Measurements from ENCODE around the gene PPIG. TPM values are rescaled to one million over a fixed set of nuclear protein-coding genes. Genes with fewer than 3 reads are reported as not detected.
"Not testable (repeated sequence)": the region's sequence is repeated elsewhere in the genome, so short reads cannot be mapped to it uniquely, and the experiment has no call there.

PPIG gene
- total RNA-seq, 1 donor from 2014 or later = 33.7 TPM

DNA sequence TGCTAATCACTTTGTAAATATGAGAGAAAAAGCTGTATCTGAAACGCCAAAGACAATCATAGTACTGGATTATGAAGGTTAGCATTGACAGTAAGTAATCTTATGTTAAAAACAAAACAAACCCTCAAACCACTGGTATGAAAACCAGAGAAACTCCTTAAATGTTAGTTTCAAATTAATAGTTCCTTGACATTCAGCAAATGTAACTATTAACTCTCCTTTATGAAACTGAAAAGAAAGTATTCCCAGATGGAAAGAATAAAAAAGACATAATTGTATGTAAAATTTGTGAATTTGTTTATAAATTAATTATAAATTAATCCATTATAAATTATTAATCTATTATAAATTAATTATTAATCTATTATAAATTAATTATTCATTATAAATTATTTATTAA is 22.8 kb upstream of the PPIG start:
- Mint-ChIP-seq H3K36me3 (ENCODE audit: unreplicated experiment) (peaks cover 5% of the 10 kb centered on the region), H3K9me3 (ENCODE audit: unreplicated experiment) (peaks cover 4% of the 10 kb centered on the region), H3K4me3 (ENCODE audit: unreplicated experiment) (no peak overlapping the region), H3K27me3 (ENCODE audit: unreplicated experiment) (peaks cover 2% of the 10 kb centered on the region), H3K4me1 (ENCODE audit: low read depth, unreplicated experiment) (no peaks in the 10 kb centered on the region), H3K27ac (ENCODE audit: unreplicated experiment) (no peak overlapping the region)
- no peak for DNase-seq
- TF ChIP-seq CTCF (IDR thresholded peaks at IDR 0.05; ENCODE audit: partially characterized antibody, unreplicated experiment) = no peak

- H3K4me1 Mint-ChIP-seq (ENCODE audit: low read depth, unreplicated experiment); H3K4me3 Mint-ChIP-seq (ENCODE audit: unreplicated experiment); H3K36me3 Mint-ChIP-seq (ENCODE audit: unreplicated experiment); H3K9me3 Mint-ChIP-seq (ENCODE audit: unreplicated experiment); H3K27ac Mint-ChIP-seq (ENCODE audit: unreplicated experiment); DNase-seq; H3K27me3 Mint-ChIP-seq (ENCODE audit: unreplicated experiment): not testable (repeated sequence)
Observed at GRCh38 chr2:169562084-169562483, 22.1 kb upstream of the PPIG start.

GRCh38 chr2:169562519-169562918 is 21.6 kb upstream of the PPIG start:
- H3K27ac Mint-ChIP-seq (ENCODE audit: unreplicated experiment) = peak overlapping the region; percentile 49
- peaks cover 4% of the 10 kb centered on the region for H3K9me3 Mint-ChIP-seq (ENCODE audit: unreplicated experiment)
- H3K36me3 Mint-ChIP-seq (ENCODE audit: unreplicated experiment) = peaks cover 5% of the 10 kb centered on the region
- TF ChIP-seq CTCF (IDR thresholded peaks at IDR 0.05; ENCODE audit: partially characterized antibody, unreplicated experiment) = no peak
- DNase-seq = no peak
- H3K4me1 Mint-ChIP-seq (ENCODE audit: low read depth, unreplicated experiment) = no peaks in the 10 kb centered on the region
- H3K27me3 Mint-ChIP-seq (ENCODE audit: unreplicated experiment) = peaks cover 2% of the 10 kb centered on the region
- no peak overlapping the region for H3K4me3 Mint-ChIP-seq (ENCODE audit: unreplicated experiment)

- Mint-ChIP-seq H3K9me3 (ENCODE audit: unreplicated experiment) (peaks cover 4% of the 10 kb centered on the region), H3K4me3 (ENCODE audit: unreplicated experiment) (no peak overlapping the region), H3K27me3 (ENCODE audit: unreplicated experiment) (peaks cover 2% of the 10 kb centered on the region), H3K4me1 (ENCODE audit: low read depth, unreplicated experiment) (peaks cover 2% of the 10 kb centered on the region), H3K27ac (ENCODE audit: unreplicated experiment) (no peak overlapping the region), H3K36me3 (ENCODE audit: unreplicated experiment) (peaks cover 5% of the 10 kb centered on the region)
- no peak for DNase-seq
- no peak for TF ChIP-seq CTCF (IDR thresholded peaks at IDR 0.05; ENCODE audit: partially characterized antibody, unreplicated experiment)
Observed at GRCh38 chr2:169565686-169566085, 18.5 kb upstream of the PPIG start.

DNA sequence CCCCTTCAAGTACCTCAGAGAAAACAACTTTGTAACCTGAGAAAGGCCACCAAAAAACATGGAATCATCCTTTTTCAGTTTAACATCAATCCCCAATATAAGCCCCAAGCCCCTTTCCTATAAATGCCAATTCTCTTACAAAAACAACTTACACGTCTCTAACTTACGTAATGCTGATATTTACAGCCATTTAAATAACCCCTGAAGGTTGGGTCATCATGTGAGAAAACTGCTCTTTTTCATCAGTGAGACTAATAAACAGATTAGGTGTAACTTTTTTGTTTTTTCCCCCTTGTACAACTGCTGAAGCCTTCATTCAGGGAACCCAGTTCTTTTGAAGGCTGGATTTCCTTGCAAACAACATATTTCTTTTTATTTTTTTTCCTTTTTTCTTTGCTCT is 14.2 kb upstream of the PPIG start:
- Mint-ChIP-seq H3K4me1 (ENCODE audit: low read depth, unreplicated experiment) (peaks cover 5% of the 10 kb centered on the region), H3K27ac (ENCODE audit: unreplicated experiment) (no peak overlapping the region)

GRCh38 chr2:169570752-169571151 is 13.4 kb upstream of the PPIG start:
- not testable (repeated sequence) for H3K27ac Mint-ChIP-seq (ENCODE audit: unreplicated experiment); H3K27me3 Mint-ChIP-seq (ENCODE audit: unreplicated experiment); DNase-seq; H3K4me3 Mint-ChIP-seq (ENCODE audit: unreplicated experiment); H3K36me3 Mint-ChIP-seq (ENCODE audit: unreplicated experiment); H3K9me3 Mint-ChIP-seq (ENCODE audit: unreplicated experiment); H3K4me1 Mint-ChIP-seq (ENCODE audit: low read depth, unreplicated experiment)

More for the DNA sequence above, 14.2 kb upstream of the PPIG start:
- DNase-seq = no peak
- peaks cover 4% of the 10 kb centered on the region for H3K27me3 Mint-ChIP-seq (ENCODE audit: unreplicated experiment)
- H3K4me3 Mint-ChIP-seq (ENCODE audit: unreplicated experiment) = peak overlapping the region; percentile 10
- no peak for TF ChIP-seq CTCF (IDR thresholded peaks at IDR 0.05; ENCODE audit: partially characterized antibody, unreplicated experiment)
- no peaks in the 10 kb centered on the region for H3K36me3 Mint-ChIP-seq (ENCODE audit: unreplicated experiment)
- H3K9me3 Mint-ChIP-seq (ENCODE audit: unreplicated experiment) = peaks cover 4% of the 10 kb centered on the region
